CD4-positive, alpha-beta T cell treated with Interleukin-17A for 1 hour (primary cell): Measurements from ENCODE around the gene SLX4IP.
"Not testable (repeated sequence)": the region's sequence is repeated elsewhere in the genome, so short reads cannot be mapped to it uniquely, and the experiment has no call there.

Source experiments
- DNase-seq: peaks from one replicate; pipeline ENCODE4 v3.0.0-alpha.2; 2020

SLX4IP gene

DNA sequence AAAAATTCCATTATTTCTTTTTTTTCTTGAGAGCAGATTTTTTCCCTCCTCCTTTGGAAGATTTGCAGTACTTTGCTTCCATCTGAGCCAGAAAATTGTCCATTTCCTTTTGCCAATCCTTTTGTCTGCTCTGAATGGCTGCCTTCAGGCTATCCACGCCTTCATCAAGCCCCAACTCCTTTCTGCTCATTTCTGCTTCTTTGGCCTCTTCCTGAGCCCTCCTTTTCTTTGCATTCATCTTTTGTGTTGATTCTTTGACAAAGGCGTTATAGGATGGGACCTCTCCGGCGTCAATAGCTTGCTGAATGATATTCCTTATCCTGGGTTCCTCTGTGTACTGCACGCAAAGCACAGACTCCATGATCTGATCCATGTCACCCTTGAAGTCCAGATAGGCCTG lies 178.3 kb downstream of the SLX4IP start:
- not testable (repeated sequence) for DNase-seq

DNA sequence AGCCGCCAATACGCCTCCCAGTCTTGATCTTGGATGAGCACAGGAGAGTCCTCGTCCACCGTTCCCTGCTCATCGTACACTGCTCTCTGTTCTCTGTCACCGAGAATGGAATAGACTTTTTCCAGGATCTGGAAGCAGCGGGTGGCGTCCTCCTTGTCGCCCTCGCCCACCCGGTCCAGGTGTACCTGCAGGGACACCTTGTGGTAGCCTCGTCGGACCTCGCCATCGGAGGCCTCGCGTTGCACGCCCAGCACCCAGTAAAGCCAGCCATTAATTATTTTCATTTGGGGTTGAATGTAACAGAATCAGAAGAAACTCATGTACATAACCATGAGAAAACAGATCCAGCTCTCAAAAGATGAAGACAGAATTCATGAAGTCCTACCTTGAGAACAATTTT lies 178.8 kb downstream of the SLX4IP start:
- DNase-seq = no peak

DNA sequence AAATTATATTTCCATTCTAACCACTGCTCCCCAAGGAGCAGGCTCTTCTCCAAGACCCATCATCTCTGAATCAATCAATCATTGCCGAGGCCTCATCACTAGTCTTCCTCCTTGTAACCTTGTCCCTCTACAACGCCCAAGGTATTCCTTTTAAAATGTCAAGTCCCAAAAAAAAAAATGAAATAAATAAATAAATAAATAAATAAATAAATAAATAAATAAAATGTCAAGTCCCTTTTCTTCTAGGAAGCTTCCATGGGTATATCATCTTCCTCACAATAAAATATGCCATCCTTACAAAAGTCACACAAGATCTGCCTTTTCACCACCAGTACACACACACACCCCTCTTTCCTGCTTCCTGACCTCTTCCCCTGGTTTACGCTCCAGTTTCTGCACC lies 181.1 kb downstream of the SLX4IP start:
- no peak for DNase-seq

DNA sequence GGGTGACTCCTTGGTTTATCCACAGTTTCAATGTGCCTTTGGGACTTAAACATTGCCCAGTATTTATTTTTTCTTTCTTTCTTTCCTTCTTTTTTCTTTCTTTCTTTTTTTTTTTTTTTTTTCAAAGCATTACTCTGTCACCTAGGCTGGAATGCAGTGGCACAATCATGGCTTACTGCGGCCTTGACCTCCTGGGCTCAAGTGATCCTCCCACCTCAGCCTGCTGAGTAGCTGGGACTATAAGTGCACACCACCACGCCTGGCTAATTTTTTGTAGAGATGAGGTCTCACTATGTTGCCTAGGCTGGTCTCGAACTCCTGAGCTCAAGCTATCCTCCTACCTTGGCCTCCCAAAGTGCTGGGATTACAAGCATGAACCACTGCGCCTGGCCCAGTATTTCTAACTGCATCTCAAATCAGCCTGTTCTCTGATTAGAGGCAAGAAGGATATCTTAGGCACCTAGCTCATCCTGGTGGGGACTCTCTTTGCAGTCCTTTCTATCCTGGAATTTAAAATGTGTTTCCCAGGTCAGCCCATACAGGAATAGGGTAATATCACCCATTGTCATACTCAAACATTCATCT lies 182.5 kb downstream of the SLX4IP start:
- not testable (repeated sequence) for DNase-seq

DNA sequence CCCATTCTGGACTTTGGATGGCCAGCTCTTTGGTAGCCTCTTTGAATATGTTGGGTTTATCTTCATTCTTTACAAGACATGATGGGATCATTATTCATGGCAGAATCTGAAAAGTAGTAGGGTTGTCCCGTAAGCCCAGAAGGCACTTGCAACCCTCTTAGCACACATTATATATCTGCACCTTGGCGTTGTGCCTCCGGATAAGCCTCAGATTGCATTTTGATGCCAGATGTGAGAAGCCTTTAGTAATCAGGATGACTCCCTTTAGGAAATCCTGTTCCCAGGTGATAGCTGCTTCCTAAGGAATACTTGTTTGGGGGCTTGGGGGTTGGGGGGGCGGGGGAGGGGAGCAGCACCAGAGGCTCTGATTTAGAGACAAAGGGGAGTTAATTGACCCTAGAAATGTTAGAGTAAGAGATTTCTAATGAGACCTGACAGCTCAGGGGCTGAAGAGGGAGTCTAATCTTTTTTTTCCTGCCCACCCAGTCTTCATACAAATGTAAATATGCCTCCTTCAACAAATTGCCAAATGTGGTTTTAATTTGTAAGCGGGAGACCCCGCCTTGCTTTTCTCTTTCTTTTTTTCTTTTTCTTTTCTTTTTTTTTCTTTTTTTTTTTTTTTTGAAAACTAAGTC lies 183.6 kb downstream of the SLX4IP start:
- no peak for DNase-seq

DNA sequence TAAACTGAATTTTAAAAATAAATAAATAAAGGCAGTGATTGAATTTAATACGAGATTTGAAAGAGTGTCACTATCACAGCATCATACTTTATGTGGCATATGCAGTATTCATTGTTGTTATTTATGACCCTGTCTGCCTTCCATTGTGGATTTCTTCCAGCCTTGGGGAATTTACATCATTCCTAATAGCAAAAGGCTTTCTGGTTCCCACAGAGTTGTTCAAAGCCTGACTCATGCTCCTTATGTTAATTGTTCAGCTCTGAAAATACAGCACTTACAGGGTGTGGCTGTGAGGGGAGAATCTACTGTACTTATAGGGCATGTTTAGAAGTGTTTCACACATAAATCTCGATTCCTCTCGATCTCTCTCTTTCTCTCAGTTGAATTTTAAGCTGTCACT lies 184.3 kb downstream of the SLX4IP start:
- DNase-seq = no peak

DNA sequence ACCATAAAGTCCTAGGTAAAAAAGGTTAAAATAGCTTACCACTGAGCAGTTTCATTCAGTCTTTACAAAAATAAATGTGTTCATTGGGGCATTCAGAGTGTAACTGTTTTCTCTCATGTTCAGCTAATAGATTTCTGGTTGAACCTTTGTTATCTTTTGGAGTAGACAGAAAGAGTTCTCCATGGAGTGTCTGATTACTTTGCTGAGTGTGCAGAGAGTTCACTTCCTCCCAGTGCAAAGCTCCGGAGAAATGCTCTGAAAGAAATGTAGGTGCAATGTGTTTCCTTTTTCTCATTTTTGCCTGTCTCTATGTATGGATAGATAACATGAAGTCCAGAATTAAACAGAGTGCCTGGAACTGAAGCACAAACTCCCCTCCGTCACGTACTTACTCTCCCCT lies 186.0 kb downstream of the SLX4IP start:
- no peak for DNase-seq

DNA sequence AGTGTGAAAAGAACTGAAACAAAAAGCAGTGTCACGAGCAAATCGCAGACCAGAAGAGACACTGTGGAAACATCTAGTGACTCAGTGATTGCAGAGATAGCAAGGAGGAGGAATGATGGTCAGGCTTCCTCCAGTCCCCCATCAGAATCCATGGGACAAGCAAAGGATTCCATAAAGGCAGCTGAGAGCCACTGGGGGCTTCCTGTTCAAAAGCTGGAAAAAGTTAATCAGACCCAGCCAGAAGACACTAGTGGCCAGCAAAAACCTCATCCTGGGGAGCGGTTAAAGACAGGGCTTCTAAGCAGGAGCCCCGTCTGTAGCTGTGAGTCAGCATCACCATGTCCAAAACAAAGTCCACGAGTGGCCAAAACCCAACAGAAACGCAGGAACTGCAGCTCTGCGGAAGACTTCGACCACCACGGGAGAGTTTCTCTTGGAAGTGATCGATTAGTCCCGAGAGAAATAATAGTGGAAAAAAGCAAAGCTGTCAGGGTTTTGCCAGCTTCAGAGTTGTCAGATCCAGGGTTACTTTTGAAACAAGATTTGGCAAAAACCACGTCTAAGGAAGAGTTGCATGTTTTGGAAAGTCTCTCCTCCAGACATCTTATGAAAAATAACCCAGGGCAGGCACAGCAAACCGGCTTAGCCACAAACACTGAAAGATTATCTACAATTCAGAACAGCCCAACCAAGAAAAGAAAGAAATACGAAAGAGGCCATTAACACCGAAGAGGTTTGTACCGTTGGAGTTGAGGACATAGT lies 187.7 kb downstream of the SLX4IP start:
- DNase-seq = no peak

DNA sequence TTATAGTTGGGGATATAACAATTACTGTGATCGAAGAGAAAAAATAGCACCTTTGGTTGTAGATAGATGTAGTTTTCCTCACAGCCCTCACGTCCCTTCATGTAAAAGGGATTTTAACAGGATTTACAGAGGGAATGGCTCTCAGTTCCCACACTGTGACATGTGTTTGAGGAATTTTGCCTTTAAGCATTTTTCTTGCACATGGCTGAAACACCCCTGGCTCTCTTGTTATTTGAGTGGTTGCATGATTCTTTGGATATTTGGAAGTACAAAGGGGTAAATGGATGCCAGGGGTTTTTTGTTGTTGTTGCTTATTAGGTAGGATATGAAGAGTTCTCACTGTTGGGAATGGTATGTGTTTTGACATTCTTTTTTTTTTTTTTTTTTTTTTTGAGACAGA lies 190.5 kb downstream of the SLX4IP start:
- DNase-seq = no peak

DNA sequence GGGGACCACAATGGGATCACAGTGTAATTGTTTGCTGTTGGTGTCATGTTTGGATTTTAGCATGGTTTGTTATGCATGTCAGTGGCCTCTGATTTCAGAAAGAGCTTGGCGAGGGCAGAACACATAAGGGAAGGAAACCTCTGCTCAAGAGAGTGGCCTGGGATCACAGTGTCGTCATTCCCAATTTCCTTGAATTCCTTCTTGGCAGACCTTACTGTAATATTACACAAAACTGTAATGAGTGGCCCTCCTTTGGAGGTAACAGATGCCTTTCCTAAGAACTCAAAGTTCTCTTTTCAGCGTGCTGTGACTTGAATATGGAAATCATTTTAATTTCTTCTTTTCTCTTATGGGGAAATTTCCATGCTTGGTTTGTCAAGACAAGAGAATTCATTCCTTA lies 191.8 kb downstream of the SLX4IP start:
- DNase-seq = no peak

DNA sequence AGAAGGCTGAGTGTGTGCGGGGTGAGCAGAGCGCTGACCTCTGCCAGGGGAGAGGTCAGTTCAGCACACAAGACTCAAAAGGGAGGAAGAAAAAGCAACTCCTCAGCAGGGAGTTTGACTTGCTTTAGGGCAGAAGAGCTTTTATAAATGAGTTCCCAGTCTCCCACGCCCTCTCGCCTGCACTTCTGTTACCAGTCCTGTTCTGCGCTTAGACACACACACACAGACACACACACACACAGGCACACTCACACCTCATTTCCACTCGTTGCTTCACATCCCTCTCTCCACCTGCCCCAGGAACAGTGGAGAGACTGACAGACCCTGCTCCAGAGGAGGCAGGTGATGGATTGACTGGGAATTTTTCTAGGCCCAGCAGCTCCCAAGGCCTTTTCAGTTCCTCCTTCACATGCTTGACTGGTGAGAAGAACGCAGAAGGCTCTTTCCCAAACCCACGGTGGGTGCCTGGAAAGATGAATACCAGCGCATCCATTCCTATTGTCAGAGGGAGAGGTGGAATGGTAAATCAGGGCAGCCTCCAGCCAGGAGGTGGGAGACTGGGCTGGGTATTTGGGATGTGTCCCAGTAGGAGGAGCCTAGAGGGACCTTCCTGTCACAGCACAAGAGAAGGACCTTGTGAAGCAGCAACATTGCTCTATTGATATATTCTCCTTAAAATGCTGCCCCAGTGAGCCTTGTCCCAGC lies 195.0 kb downstream of the SLX4IP start:
- no peak for DNase-seq

DNA sequence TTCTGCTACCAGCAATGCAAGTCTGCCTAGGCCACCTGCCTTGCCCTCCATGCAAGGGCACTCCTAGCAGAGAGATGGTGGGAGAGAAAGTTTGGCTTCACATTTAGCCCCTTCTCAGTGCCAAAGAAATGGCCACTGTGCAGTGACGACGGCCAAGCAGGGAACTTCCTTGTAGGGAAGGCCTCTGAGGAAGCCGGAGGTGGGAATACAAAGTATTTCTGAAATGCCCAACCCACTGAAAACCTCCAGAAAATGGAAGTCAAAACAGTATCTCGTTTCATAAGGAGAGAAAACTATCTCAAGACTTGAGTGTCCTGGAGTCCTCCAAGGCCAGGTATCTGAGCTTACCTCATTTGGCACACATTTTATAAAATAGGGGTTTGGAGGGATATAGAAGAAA lies 196.0 kb downstream of the SLX4IP start:
- DNase-seq = no peak

DNA sequence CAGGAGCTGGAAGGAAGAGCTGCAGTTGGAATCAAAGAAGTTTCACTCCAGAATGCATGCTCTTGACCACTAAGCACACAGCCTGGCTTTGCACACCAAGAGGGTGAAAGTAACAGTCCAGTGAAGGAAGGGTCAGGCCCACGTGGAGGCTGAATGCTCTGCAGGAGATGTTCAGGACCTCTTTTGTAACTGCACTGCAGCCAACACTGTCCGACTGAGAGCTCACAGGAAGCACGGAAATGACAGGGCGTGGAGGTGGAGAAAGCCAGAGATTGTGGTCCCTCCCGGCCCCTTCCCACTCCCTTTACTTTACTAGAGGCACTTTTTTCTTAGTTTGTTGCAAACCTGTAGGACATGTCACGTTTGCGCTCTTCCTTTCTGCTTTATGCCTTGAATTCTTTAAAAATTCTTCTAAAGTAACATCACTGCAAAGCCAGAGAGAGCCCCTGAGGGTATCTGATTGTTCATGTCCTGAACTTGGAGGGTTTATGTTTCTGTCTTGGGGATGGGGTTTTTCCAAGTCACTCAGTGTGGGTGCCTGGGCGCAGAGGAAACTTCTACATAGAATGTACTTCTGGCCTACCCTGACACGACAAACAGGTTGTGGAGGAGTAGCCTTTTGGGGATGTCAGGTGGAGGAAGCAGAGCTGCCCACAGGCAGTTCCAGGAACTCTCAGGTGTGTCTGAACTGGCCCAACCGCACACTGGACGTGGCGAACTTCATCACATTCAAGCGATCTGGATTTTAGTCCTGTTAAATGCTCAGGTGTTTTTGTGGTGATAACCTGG lies 197.8 kb downstream of the SLX4IP start:
- DNase-seq = no peak

DNA sequence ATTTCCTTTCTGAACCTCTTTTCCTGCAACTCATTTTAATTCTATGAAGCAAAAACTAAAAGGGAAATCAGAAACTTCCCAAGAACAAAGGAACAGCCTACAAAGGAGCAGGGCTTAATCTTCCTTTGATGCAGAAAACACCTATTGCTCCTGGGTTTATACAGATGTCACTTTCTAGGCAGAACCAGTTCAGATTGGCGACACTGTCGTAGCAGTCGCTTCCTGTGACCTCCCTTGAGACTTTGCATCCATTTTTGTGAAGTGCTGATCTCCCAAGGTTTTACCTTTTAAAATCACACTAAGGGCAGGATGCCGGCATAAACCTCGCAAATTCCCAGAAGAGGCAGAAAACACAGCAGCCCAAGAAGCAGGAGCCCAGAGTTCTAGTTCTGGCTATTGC lies 198.6 kb downstream of the SLX4IP start:
- no peak for DNase-seq

DNA sequence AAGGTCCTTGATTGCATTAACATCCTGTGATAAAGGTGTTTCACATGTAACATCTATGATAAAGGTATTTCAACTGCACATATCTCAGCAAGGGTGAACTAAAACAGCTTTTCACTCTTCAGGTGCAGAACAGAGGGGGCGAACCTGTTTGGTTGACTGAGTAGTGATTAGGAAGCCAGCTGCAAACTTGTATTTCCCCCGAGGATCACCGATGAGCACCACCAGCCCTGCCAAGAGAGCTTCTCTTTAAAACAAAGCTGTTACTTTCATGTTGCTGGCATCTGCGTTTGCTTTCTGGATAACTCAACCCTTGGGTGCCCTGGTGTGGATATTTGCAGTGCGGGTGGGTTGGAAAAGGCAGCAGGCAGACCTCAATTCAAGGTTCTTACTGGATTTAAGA lies 199.1 kb downstream of the SLX4IP start:
- DNase-seq = no peak

DNA sequence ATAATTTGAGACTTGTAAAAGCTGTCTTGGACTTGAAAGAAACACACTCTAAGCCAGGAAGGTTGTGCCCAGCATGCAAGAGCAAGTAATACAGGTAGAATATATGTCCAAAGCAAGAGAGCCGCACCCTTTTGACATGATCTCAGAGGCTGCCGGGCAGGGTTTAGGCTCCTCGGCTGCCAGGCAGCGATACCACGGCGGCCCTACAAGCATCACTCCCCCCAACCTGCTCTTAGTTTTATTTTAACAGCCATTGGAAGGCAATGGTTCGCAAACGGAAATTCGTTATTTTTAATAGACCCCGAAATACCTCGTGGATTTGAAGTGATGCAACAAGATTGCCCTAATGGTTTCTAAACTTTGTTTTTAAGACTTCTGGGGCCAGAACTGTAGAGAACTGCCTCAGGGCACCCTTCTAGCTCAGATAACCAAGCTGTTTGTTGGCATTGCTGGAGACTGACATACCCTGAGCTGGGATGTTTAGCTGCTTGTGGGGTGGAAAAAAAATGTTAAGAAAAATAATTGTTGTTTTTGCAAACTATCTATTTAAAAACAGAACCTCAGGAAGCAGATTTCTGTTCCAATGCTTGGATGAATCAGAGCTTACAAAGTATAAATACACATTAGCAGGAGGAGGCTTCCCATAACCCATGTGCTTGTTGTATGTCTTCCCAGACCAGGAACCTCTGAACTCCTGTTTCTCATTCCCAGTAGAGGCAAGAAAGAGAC lies 199.7 kb downstream of the SLX4IP start:
- DNase-seq = no peak

DNA sequence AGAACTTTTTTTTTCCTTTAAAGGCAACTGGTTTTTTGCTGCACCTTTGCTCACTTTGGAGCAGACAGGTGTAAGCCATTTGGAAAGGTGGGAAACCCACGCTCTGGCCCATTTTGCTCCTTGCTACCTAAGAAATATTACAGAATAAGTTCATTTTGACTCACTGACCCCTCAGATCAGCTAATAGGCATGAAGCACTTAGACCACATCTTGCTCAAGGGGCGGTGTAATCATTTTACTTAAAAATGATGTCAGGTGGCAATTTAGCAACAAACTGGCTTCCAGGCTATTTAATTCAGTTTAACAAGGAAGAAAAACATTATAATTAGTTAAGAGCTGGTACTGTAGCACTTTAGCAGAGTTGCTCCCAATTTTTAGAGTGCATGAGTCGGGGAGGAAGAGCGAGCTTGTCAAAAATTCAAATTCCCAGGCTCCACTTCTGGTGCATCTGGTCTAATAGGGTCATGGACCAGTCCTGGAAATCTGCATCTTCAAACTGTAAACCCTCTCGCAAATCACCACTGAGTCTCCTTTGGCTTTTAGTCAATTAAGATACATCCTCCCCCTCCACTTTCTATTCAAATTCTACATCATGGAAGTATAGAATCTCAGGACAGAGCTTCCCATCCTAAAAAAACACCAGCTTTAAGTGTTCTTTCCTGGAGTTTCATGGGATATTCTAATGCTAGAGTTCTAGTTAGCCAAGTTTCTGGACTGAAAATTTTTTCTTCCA lies 200.5 kb downstream of the SLX4IP start:
- no peak for DNase-seq

DNA sequence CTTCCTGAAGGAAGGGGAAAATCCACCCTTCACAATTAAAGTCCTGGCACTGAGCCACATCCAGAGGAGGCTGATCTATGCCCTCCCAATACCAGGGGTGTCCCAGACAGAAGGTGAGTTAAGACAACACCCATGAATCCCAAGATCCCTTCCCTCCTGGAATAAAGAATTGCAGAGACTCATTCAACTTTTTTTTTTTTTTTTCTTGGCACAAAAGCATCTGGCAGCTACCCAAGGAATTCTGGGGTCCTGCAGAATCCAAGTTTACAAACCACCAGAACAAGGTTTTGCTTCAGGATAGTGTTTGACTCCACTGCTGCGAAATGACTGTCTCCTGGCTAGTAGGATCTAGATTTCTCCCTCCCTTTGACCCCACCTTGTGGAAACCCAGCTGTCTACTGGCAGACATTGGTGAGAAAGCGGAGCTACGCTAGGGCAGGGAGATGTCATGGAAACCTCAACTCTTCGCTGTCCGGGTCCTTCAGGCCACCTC lies 201.3 kb downstream of the SLX4IP start:
- no peak for DNase-seq

DNA sequence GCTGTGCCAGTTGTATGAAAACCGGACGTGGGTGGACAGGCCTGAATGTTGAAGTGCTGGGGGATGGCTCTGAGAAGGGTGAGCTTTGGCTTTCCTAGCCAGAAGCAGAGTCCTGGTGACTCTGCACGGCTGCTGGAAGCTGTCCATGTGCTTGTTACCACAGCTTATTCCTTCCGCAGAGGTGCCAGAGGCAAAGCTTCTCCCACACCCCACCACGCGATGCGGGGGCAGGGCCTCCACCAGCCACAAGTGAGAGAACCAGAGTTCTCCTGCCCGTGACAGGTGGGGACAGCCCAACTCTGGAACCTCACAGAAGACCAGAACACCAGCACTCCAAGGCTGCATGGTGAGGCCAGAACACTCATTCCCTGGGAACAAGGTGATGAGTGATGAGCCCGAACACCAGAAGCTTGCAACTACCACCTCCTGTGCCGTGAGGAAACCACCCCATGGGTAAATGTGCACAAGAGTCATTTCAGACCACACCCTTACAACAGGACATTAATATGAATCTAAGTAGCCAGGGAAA lies 202.0 kb downstream of the SLX4IP start:
- DNase-seq = no peak

DNA sequence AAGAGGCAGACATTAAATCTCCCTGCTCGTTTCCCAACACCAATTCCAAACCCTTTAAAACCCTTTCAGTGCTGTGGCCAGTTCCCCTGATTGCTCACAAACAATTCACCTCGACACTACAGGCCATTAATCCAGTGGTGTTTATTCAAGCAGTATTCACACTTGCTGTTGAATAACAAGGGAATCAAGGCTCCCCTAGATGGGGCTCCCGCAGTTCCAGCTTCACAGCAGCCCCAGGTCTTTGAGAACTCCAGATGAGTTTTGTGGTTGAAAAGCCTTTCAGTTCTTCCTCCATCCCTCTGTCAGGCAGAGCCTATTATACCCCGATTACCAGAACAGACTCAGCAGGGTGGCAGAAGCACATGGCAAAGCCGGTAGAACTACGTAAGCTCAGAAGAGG lies 202.5 kb downstream of the SLX4IP start:
- DNase-seq = no peak

DNA sequence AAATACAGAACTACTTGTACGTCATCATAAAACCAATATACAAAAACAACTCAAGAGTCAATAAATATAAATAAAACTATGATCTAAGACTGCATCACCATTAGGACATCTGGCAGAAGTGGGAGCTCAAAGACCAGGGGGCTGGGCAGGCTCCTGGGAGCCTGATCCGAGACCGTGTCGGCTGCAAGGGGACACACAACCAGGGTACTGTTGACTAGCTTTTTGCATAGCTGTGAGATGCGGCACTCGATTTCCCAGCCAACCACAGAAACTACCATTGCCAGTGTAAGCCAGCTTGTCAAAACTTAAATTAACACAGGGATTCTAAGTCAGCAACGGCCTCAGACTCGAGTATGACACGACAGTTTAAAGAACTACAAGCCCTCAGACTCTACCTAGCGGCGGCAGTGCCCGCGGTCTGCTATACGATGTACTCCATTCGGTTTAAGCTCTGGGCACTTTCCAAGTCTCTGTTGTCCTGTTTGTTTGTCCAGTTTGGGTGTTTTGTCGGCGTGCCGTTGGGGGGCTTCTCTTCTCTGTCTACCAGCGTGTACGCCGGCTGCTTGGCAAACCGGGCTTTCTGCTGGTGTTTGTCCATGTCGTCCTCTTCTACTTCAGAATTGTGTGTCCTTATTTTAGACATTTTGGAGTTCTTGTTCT lies 204.1 kb downstream of the SLX4IP start:
- no peak for DNase-seq
